Stimulated activated CD4-positive, alpha-beta T cell treated with anti-CD3 and anti-CD28 coated beads, TNF-alpha, amount 100 ng/mL, for 4 hours (primary cell): ENCODE data around the gene MAST3.

ENCODE experiments used
- DNase-seq, 3 experiments: peaks; one replicate each; pipeline ENCODE4 v3.0.0-alpha.2; 2020; ENCODE audit warnings: low read depth in 3 of 3

MAST3 gene

GRCh38 chr19:18110609-18111232 is 13.1 kb downstream of the MAST3 start:
- no peak for DNase-seq

GRCh38 chr19:18112989-18113478 is 15.5 kb downstream of the MAST3 start:
- DNase-seq = peak; percentile 58 to 72 (median 69)

DNA sequence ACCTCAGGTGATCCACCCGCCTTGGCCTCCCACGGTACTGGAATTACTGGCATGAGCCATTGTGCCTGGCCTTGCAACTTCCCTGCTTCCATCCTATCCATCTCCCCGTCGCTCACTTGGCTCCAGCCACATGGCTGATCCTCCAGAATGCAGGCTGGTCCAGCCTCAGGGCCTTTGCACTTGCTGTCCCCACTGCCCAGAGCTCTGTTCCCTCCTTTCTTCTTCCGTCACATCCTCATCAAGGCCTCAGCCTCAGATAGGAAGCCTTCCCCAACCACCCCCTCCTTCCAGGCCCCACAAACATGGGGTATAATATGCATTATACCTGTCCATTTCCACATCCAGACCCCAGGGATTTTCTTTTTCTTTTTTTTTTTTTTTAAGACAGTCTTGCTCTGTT is 16.2 kb downstream of the MAST3 start:
- DNase-seq = no peak

- DNase-seq = no peak
Observed at GRCh38 chr19:18114483-18114882, 16.9 kb downstream of the MAST3 start.

DNA sequence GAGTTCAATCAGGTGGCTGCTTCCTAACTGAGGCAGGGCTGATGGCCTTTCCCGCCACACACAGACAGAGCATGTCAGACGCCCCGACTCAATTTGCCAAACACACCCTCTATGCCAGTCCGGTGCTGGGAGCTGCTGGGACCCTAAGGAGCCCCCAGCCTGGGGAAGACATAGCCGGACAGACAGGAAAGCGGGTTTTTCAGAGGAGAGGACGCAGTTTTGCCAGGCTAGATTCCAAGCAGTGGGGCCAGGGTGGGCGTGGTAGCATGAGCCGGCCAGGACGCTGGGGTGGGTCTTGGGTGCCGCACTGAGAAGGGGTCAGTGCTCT is 19.8 kb downstream of the MAST3 start:
- no peak for DNase-seq

DNA sequence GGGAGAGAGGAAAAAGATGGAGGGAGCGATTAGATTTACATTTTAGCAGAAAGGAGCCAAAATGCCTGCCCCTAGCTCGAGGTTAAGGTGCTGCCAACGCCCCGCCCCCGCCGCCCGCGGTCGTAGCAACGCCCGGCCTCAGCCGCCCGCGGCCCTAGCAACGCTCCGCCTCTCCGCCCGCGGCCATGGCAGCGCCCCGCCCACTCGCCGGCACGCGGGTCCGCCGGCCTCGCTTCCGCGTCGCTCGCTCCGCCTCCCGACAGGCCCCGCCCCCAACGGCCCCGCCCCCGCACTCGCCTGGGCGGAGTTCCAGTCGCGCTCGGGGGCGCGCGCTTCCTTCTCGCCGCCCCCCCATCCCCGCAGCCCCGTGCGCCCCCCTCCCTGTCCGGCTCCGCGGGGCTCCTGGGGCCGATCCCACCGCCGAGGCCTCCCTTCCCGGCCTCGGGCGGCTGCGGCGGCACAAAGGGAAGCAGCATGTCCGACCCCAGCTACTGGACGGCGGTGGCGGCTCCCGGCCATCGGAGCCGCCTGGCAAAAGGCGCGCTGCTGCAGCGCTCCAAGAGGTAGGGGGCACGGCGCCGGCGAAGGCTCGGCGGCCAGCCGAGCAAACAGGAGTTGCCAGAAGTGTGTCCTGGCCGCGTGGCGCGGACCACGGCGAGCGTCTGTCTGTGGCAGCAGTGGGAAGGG is 20.3 kb downstream of the MAST3 start:
- DNase-seq = peak; percentile 93 to 95 (median 95)

DNA sequence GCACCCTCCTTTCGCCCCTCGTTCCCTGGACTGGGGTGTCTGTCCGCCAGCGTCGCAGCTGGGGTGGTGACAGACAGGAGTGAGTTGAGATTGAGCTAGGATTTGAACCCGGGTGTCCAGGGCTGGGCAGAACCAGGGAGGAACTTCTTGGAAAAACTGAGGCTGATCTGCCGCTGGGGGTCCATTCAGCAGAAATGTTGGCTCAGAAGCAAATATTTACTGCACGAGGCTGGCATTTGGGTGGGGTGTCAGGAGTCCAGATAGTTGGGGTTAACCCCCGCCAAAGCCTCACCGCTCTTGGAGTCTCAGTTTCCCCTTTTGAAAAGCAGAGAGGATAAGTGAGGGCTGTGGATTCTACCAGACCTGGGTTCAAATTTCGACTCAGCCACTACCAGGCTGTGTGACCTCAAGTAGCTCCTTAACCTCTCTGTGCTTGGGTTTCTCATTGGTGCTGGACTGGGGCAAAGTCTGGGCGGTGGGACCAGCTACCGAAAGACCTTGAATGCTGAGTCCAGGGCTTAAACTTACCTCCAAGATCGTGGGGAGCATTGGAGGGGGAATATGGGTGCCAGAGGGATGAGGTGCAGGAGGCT is 20.9 kb downstream of the MAST3 start:
- no peak for DNase-seq

GRCh38 chr19:18119013-18119716 is 21.6 kb downstream of the MAST3 start:
- peak in 1 of 3 experiments; percentile 21 for DNase-seq

- DNase-seq = peak in 2 of 3 experiments; percentile 53 to 62
Observed at GRCh38 chr19:18119717-18120105, 22.1 kb downstream of the MAST3 start.

GRCh38 chr19:18120127-18120526 is 22.5 kb downstream of the MAST3 start:
- DNase-seq = no peak

DNA sequence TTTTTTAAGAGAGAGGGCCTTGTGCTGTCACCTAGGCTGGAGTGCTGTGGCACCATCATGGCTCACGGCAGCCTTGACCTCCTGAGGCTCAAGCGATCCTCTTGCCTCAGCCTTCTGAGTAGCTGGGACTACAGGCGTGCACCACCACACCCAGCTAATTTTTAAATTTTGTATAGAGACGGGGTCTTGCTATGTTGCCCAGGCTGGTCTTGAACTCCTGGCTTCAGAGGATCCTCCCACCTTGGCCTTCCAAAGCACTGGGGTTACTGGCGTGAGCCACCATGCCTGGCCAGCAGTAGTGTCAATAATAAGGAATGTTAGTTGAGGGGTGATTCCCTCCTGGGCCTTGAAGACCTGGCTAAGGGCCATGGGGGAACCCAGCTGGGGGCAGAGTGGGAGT is 23.6 kb downstream of the MAST3 start:
- DNase-seq = no peak

GRCh38 chr19:18122424-18122823 is 24.8 kb downstream of the MAST3 start:
- no peak for DNase-seq

DNA sequence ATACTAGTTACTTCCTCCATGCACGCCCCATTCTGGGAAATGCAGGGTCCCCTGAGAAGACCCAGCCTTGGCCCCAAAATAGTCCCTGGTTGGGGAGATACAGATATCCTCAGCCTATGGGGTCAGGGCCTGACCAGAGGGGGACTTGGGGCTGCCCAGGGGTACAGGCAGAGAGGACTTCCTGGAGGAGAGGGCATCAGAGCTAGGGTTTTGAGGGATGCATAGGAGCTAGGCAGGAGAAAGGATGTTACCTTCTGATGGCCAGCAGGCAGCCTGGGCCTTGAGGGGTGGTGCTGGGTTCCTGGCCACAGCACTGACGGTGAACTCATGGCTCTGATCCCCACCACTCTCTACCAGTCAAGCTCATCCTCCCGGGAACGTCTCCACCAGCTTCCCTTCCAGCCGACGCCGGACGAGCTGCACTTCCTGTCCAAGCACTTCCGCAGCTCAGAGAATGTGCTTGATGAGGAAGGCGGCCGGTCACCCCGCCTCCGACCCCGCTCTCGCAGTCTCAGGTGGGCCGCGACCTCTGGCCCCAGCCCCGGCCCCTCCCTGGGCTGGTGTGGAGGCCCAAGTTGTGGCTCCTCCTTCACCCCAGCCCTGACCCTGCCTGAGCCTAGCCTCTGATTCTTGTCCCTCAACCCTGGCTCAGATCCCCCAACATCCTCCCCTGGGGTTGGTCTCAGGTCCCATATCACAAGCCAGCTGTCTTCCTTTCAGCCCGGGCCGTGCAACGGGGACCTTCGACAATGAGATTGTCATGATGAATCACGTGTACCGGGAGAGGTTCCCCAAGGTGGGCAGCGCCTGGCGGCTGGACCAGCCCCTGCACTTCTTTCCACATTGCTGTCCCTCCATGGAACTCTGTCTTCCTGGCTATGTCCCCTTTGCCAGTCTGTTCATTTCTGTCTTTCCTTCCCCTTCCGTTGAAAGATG is 25.6 kb downstream of the MAST3 start:
- DNase-seq = no peak

DNA sequence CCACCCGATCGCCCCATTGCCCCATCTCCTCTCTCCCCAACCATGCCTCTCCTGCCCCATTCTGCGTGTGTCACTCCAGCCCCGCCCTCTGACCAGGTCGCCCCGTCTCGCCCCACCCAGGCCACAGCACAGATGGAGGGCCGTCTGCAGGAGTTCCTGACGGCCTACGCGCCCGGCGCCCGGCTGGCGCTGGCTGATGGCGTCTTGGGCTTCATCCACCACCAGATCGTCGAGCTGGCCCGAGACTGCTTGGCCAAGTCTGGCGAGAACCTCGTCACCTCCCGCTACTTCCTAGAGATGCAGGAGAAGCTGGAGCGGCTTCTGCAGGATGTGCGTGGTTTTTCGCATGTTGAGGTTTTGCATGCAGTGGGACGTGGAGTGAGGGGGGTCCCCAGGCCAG is 26.2 kb downstream of the MAST3 start:
- DNase-seq = no peak

DNA sequence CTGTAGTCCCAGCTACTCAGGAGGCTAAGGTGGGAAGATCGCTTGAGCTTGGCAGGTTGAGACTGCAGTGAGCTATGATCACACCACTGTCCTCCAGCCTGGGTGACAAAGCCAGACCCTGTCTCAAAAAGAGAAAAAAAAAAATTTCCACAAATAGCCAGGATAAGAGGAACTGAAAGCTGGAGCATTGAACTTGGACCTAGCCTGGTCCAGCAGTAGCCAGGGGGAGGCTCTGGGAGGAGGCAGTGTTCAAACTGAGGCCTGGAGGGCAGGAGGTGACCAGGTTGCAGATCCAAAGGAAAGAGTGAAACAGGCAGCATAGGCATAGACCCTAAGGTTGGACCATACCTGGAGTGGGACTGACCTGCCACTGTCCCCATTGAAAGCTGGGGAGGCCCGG is 28.5 kb downstream of the MAST3 start:
- no peak for DNase-seq

DNA sequence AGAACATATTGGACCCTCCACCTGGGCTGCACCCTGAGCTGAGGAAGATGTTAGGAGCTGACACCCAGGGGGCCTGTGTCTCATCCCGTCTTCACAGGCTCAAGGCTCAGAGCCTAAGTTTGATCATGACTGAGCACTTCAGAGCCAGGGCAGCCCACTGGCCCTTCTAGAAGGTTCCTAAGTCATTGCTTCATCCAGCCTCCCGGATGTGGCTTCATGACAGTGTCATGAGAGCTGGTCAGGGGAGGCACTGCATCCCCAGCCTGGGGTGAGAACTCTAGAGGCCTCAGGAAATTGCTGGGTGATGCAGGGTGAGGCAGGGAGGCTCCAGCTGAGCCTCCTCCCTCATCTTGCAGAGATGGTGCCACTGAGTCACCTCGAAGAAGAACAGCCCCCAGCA is 30.5 kb downstream of the MAST3 start:
- DNase-seq = no peak

DNA sequence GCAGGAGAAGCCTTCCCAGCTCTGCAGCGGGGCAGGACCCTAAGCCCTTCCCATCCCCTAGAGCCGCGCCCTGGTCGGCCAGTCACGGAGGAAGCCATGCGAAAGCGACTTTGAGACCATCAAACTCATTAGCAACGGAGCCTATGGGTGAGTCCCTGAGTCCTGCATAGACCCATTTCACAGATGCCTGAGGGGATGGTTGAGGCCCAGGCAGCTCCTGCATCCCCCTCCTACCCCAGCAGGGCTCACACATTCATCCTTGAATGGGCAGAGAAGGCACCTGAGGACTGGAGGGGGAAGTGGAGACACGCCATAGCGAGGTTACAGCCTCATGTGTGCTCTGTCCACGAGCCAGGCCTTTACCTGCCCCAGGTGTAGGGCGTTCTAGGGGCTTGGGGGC is 31.2 kb downstream of the MAST3 start:
- DNase-seq = no peak

GRCh38 chr19:18130523-18131242 is 33.1 kb downstream of the MAST3 start:
- no peak for DNase-seq

DNA sequence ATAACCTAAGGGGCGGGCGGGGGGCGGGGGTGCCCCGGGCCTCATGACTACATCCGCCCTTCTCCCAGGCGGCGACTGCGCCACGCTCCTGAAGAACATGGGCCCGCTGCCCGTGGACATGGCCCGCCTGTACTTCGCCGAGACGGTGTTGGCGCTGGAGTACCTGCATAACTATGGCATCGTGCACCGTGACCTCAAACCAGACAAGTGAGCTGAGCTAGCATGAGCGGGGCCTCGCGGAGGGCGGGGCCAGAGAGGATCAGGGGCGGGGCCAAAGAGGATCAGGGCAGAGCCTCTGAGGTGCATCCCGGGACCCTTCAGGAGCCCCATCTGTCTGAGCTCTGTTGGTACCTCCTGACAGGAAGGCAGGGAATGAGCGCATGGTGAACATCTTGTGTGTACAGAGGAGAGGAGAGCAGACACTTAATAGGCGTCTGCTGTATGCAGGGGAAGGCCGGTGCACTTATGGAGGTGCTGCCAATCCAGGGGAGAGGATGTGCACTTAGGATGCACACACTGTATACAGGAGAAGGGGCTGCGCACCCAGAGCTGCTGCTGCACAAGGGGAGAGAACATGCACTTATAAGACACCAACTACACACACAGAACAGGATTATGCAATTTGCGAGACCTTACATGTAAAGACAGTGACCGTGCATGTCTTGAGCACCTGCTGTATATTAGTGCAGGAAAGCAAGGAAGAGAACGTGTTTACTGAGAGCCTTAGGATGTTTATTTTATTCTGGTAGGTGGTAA is 34.4 kb downstream of the MAST3 start:
- no peak for DNase-seq
